H1 (cell line): ENCODE measurements around the gene TARS2. TPM values are rescaled to one million over a fixed set of nuclear protein-coding genes. Genes with fewer than 3 reads are reported as not detected.

ENCODE experiments used
- CHD2 ChIP-seq: IDR thresholded peaks from 2 replicates; pipeline ENCODE4 v1.6.1; 2012; ENCODE audit warnings: low read length, improper control_type of control experiment
- NRF1 ChIP-seq: IDR thresholded peaks from 2 replicates; pipeline ENCODE4 v1.6.1; 2011; ENCODE audit warnings: mild to moderate bottlenecking, low read depth, low read length, improper control_type of control experiment
- RNF2 ChIP-seq: fragments of 200-900, 300-1000 bp; sonication (generic); IDR thresholded peaks from 2 replicates; pipeline ENCODE4 v1.7.1; 2016; ENCODE audit warnings: borderline replicate concordance, low read depth, mild to moderate bottlenecking, antibody characterized with exemption, low read length; ENCODE audit not compliant: poor library complexity, severe bottlenecking; ENCODE audit errors: missing control alignments
- SIRT6 ChIP-seq: IDR thresholded peaks from one replicate; pipeline ENCODE4 v1.7.1; 2012; ENCODE audit warnings: low read length, inconsistent platforms
- polyA plus RNA-seq, 7 experiments: library from polyadenylated mRNA; depleted of rRNA in 3 of 7; stranded (reverse) in 5 of 7; unstranded in 2 of 7; fragments of >200 nt in 5 of 7; fragments of 200-250 nt in 2 of 7; gene quantifications; 1 replicate in 5 of 7; 2 replicates in 1 of 7; 4 replicates in 1 of 7; pipeline versions ENCODE4 v1.2.1 to v1.2.3, GENCODE V29; 2011 to 2013; ENCODE audit warnings: missing spikeins in 2 of 7, mixed read lengths in 2 of 7
- total RNA-seq: library from RNA; stranded (reverse); fragmentation: NEBNext Ultra II Directional; extraction: Animal tissue kit (Norgen Biotek cat#: 25700); gene quantifications from 2 replicates; pipeline ENCODE4 v1.2.1, GENCODE V29; 2021

TARS2 gene
- total and polyA plus RNA-seq, 2 of the 8 experiments (the other 6 are each of a cell fraction or from before 2014, with no cell fraction given): 38.9 to 39.1 TPM

DNA sequence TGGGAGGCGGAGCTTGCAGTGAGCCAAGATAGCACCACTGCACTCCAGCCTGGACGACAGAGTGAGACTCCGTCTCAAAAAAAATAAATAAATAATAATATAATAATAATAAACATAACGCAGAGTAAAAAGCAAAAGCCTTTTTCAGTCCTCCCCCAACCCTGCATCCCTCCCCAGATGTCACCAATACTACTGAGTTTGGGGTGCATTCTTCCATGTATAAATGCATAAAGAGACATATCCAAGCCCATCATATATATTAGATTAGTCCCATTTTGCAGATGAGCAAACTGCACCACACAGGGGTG lies 61.1 kb downstream of the TARS2 start (continued):
- no peak for TF ChIP-seq NRF1
- TF ChIP-seq SIRT6: no peak
- no peak for TF ChIP-seq RNF2
- TF ChIP-seq CHD2: no peak
- TF ChIP-seq, all 59 proteins: peak for 0
